IMR-90 (cell line): ENCODE measurements around the gene SRD5A1.

Source experiments
- BHLHE40 ChIP-seq: fragments of 150-350 bp; IDR thresholded peaks from 2 replicates; pipeline ENCODE4 v1.6.1; 2016; ENCODE audit warnings: mild to moderate bottlenecking, low read depth, low read length
- CEBPB ChIP-seq: IDR thresholded peaks from 2 replicates; pipeline ENCODE4 v1.6.1; 2012; ENCODE audit warnings: low read depth, low read length, improper control_type of control experiment
- CHD1 ChIP-seq: IDR thresholded peaks from 2 replicates; pipeline ENCODE4 v1.6.1; 2012; ENCODE audit warnings: low read depth, low read length, improper control_type of control experiment
- MAFK ChIP-seq: IDR thresholded peaks from 2 replicates; pipeline ENCODE4 v1.6.1; 2012; ENCODE audit warnings: low read depth, low read length, improper control_type of control experiment
- MXI1 ChIP-seq: IDR thresholded peaks from 2 replicates; pipeline ENCODE4 v1.6.1; 2012; ENCODE audit warnings: low read depth, mild to moderate bottlenecking, low read length, moderate library complexity, borderline replicate concordance
- POLR2A ChIP-seq: IDR thresholded peaks from 2 replicates; pipeline ENCODE4 v1.6.1; 2012; ENCODE audit warnings: mild to moderate bottlenecking, low read depth, low read length
- RAD21 ChIP-seq: IDR thresholded peaks from 2 replicates; pipeline ENCODE4 v1.6.1; 2012; ENCODE audit warnings: low read length, improper control_type of control experiment
- RCOR1 ChIP-seq: IDR thresholded peaks from 2 replicates; pipeline ENCODE4 v1.6.1; 2012; ENCODE audit warnings: mild to moderate bottlenecking, low read length, improper control_type of control experiment; ENCODE audit not compliant: insufficient replicate concordance
- RFX5 ChIP-seq: IDR thresholded peaks from 2 replicates; pipeline ENCODE4 v1.8.0; 2012; ENCODE audit warnings: low read depth, mild to moderate bottlenecking, low read length, moderate library complexity
- SMC3 ChIP-seq: fragments of 150-350 bp; IDR thresholded peaks from 2 replicates; pipeline ENCODE4 v1.6.1; 2016; ENCODE audit warnings: low read depth, mild to moderate bottlenecking, antibody characterized with exemption, low read length, moderate library complexity
- USF2 ChIP-seq: fragments of 150-350 bp; IDR thresholded peaks from 2 replicates; pipeline ENCODE4 v1.6.1; 2017; ENCODE audit warnings: mild to moderate bottlenecking, antibody characterized with exemption, low read length, low read depth
- TF ChIP-seq, protein P1 (sequence below): conservative IDR thresholded peaks from 2 replicates; pipeline ENCODE4 v1.5.1; 2012; ENCODE audit warnings: mild to moderate bottlenecking, low read depth, low read length, improper control_type of control experiment

GRCh38 chr5:6596388-6596787, 36.9 kb upstream of the SRD5A1 start:
- TF ChIP-seq POLR2A (no peak), CHD1 (no peak), SMC3 (no peak), RAD21 (no peak), BHLHE40 (no peak), RCOR1 (no peak), RFX5 (no peak), MAFK (no peak), CEBPB (no peak), USF2 (no peak), MXI1 (no peak)
- TF ChIP-seq, protein P1, sequence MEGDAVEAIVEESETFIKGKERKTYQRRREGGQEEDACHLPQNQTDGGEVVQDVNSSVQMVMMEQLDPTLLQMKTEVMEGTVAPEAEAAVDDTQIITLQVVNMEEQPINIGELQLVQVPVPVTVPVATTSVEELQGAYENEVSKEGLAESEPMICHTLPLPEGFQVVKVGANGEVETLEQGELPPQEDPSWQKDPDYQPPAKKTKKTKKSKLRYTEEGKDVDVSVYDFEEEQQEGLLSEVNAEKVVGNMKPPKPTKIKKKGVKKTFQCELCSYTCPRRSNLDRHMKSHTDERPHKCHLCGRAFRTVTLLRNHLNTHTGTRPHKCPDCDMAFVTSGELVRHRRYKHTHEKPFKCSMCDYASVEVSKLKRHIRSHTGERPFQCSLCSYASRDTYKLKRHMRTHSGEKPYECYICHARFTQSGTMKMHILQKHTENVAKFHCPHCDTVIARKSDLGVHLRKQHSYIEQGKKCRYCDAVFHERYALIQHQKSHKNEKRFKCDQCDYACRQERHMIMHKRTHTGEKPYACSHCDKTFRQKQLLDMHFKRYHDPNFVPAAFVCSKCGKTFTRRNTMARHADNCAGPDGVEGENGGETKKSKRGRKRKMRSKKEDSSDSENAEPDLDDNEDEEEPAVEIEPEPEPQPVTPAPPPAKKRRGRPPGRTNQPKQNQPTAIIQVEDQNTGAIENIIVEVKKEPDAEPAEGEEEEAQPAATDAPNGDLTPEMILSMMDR = no peak
